HG03045 (cell line): ENCODE measurements around the gene BICRAL.
"Not testable (repeated sequence)": the region's sequence is repeated elsewhere in the genome, so short reads cannot be mapped to it uniquely, and the experiment has no call there.

Experiments used
- ATAC-seq: cut with Tn5 transposase; IDR thresholded peaks from one replicate; pipeline ENCODE4 v1.9.1; 2021; ENCODE audit warnings: mild to moderate bottlenecking, moderate library complexity; ENCODE audit not compliant: unreplicated experiment

The BICRAL gene

GRCh38 chr6:42841844-42842584 is 60.2 kb downstream of the BICRAL start:
- no peak for ATAC-seq

- ATAC-seq: no peak
Observed at GRCh38 chr6:42845327-42845694, 63.5 kb downstream of the BICRAL start.

- no peak for ATAC-seq
Observed at GRCh38 chr6:42846505-42846904, 64.7 kb downstream of the BICRAL start.

- ATAC-seq: no peak
Observed at GRCh38 chr6:42848700-42849099, 66.8 kb downstream of the BICRAL start.

GRCh38 chr6:42851599-42851998 is 69.7 kb downstream of the BICRAL start:
- ATAC-seq: no peak

DNA sequence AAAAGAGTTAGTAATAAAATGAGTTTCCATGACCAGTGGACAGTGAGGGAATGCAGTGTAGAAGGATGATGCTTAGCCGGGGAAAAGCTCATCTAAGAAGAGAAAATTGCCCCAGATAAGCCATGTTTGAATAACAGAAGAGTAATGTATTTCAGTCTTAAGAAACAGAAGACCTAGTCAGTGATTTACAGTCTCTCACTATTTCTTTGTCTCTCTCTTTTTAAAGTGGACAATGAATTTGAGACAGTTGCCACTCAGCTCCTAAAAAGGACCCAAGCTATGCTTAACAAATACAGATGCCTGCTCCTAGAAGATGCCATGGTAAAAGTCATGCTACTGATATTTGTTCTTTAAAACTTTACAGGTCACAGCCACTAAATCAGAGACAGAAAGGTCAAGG is 78.2 kb downstream of the BICRAL start:
- no peak for ATAC-seq

DNA sequence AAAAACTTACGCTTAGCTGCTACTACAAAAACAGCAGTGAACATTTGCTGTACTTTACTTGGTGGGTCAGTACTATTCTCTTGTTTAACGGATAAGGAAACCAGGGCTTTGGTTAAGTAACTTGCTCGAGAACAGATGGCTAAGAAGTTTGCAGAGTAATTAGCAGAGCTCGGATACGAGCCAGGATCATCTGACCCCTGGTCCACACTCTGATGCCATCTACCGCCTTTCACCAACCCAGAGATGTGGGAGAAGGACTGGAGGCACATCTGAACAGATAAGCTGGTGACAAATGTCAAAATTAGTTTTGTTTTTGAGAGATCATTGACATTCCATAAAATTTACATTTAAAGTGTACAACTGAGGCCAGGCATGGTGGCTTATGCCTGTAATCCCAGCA is 78.6 kb downstream of the BICRAL start:
- ATAC-seq: no peak

DNA sequence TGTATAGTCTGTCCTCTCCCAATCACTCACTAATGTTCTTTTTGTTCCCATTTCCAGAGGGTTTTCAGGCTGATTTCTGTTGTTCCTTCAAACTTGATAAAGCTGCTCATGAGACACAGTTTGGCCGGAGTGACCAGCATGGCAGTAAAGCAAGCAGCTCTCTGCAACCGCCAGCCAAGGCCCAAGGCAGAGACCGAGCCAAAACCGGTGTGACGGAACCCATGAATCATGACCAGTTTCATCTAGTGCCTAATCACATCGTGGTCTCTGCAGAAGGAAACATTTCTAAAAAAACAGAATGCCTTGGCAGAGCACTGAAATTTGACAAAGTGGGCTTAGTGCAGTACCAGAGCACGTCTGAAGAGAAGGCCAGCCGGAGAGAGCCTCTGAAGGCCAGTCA is 82.8 kb downstream of the BICRAL start:
- ATAC-seq: no peak

GRCh38 chr6:42870145-42870936 is 88.5 kb downstream of the BICRAL start:
- no peak for ATAC-seq

DNA sequence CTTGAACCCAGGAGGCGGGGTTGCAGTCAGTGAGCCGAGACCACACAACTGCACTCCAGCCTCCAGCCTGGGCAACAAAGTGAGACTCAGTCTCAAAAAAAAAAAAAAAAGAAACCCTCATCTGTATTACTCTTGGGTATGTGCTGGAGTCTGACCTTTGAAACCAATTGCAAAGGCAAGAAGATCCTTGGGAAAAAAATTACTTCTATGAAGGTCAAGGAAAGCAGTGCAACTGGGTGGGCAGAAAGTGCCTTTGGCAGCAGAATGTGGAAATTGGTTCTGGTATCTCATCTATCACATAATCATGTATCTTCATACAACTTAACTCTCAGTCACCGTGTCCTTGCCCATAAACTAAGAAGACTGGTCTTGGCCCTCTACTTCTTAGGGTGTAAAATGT is 89.9 kb downstream of the BICRAL start:
- no peak for ATAC-seq

- no peak for ATAC-seq
Observed at GRCh38 chr6:42873313-42873712, 91.5 kb downstream of the BICRAL start.

DNA sequence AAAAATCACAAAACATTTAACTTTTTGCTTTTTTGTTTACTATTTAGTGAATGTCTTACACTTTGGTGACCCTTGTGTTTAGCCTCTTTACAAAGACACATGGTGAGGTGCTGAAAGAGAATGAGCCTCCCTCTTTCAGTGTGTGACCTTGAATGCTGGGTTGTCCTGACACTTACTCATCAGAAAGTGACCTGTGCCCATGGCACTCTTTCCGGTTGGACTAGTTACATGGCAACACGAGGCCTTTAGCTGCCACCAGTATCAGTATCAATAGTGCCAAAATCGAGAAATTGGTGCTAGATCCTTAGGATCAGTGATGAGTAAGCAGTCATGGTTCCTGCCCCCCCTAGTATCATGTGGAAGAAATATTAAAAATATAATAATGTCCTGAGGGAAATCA is 95.8 kb downstream of the BICRAL start:
- ATAC-seq: no peak

- peak; percentile 93 for ATAC-seq
Observed at GRCh38 chr6:42879372-42880239, 97.8 kb downstream of the BICRAL start, which contains the start of gene RPL7L1. RPL7L1 (plus strand) TSS chr6:42879616; CDS start chr6:42879911, 295 bp downstream.

DNA sequence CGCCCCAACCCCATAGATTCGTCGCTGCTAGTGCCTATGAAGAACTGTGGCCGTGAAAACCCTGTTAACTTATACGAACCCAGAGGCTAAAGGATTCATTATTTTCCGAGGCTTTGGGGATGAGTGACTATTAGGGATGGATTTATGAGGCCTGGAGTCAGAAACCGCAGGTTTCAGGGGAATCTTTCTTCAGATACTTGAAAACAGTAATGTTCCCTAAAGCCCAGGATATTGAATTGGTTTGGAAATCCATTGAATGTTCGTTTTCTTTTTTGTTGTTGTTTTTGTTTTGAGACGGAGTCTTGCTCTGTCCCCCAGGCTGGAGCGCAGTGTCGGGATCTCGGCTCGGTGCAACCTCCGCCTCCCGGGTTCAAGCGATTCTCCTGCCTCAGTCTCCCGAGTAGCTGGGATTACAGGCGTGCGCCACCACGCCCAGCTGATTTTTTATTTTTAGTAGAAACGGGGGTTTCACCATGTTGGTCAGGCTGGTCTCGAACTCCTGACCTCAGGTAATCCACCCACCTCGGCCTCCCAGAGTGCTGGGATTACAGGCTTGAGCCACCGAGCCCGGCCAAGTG is 98.5 kb downstream of the BICRAL start:
- ATAC-seq: not testable (repeated sequence)

DNA sequence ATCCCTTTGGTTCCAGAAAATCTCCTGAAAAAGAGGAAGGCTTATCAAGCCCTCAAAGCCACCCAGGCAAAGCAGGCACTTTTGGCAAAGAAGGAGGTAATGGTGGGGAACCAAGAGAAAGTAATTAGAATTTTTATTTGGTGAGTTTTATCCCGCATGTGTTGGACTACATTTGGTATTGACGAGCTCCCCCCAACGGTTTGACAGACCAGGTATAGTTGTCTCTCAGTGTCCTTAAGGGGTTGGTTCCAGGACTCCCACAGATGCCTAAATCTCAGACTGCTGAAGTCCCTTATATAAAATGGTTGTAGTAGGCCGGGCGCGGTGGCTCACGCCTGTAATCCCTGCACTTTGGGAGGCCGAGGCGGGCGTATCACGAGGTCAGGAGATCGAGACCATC is 99.0 kb downstream of the BICRAL start:
- not testable (repeated sequence) for ATAC-seq

GRCh38 chr6:42885702-42886101 is 103.8 kb downstream of the BICRAL start:
- no peak for ATAC-seq

- not testable (repeated sequence) for ATAC-seq
Observed at GRCh38 chr6:42888201-42888600, 106.3 kb downstream of the BICRAL start.

GRCh38 chr6:42889815-42890214 is 108.0 kb downstream of the BICRAL start:
- ATAC-seq: no peak

DNA sequence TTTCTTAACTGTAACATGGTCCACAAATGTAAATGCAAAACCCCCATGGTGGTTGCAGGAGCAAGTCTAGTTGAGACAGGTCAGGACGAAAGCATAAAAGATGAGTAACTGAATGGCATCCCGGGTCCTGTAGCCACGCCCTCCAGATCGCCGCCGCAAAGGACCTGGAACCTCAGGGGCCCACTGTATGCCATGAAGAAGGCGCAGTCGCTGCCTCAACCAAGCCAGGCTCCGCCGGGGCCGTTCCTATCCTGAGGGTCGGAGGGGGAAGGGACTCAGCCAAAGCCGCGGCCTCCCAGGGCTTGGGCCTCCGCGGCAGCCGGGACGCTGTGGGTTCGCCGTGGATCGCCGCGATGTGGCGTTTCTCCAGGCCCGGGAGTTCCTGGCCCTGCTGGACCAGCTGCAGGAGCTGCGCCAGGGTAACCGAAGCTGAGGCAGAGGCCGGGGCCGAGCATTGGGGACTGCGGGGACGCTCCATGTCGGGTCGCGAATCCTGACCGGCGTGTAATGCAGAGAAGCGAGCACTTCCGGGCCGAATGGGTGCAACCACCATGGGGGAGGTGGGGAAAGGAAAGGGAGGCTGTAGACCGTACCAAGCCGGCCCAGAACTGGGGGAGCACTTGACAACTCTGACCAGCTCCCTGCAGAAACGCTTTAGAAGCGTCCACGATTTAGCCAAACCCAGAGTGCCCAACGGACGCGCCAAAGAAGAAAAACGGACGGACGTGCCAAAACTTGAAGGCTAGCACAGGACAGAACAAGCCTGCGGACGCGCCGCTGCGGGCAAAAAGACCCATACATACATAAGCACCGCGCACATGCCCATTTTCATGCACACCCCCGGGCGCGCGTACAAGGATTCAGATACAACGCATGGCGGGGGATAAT is 108.7 kb downstream of the BICRAL start:
- peak; percentile 92 for ATAC-seq

DNA sequence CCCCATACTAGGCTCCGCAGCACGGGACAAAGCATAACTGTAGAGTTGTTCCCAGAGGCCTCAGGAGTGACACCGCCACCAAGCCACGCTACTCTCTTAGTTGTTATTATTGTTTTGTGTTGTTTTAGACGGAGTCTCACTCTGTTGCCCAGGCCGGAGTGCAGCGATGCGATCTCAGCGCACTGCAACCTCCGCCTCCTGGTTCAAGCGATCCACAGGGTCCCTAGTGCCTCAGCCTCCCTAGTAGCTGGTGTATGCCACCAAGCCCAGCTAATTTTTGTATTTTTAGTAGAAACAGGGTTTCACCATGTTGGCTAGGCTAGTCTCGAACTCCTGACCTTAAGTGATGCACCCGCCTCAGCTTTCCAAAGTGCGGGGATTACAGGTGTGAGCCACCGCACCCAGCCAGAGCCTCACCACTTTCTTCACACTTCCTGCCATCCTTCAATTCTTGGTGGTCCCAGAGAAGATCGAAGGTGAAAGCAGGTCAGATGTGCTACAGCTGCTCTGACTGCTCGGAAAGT is 109.4 kb downstream of the BICRAL start:
- no peak for ATAC-seq
